Effector memory CD4-positive, alpha-beta T cell (primary cell): Measurements from ENCODE around the gene POU2F2.

ENCODE experiments used
- DNase-seq, 3 donors: peaks; one replicate each; pipeline ENCODE4 v3.0.0-alpha.2; 2020
- H3K27ac ChIP-seq: 2 replicates; pipeline ENCODE4 v1.7.0; 2013; ENCODE audit warnings: mild to moderate bottlenecking, low read length, moderate library complexity; ENCODE audit not compliant: insufficient read depth, poor library complexity, severe bottlenecking
- H3K27me3 ChIP-seq: replicated peaks from 2 replicates; pipeline ENCODE4 v1.7.0; 2013; ENCODE audit warnings: mild to moderate bottlenecking, low read length; ENCODE audit not compliant: insufficient read depth, control insufficient read depth, poor library complexity, severe bottlenecking
- H3K36me3 ChIP-seq: 2 replicates; pipeline ENCODE4 v1.7.0; 2013; ENCODE audit warnings: mild to moderate bottlenecking, low read length, moderate library complexity; ENCODE audit not compliant: control insufficient read depth, insufficient read depth
- H3K4me1 ChIP-seq: 2 replicates; pipeline ENCODE4 v1.7.0; 2013; ENCODE audit warnings: low read length, mild to moderate bottlenecking; ENCODE audit not compliant: control insufficient read depth, insufficient read depth, poor library complexity, severe bottlenecking
- H3K4me3 ChIP-seq: 2 replicates; pipeline ENCODE4 v1.7.0; 2013; ENCODE audit warnings: low read length, low read depth, mild to moderate bottlenecking; ENCODE audit not compliant: insufficient read depth, poor library complexity, severe bottlenecking
- H3K9me3 ChIP-seq: 2 replicates; pipeline ENCODE4 v1.7.0; 2013; ENCODE audit warnings: mild to moderate bottlenecking, low read length, moderate library complexity; ENCODE audit not compliant: control insufficient read depth

Gene POU2F2

DNA sequence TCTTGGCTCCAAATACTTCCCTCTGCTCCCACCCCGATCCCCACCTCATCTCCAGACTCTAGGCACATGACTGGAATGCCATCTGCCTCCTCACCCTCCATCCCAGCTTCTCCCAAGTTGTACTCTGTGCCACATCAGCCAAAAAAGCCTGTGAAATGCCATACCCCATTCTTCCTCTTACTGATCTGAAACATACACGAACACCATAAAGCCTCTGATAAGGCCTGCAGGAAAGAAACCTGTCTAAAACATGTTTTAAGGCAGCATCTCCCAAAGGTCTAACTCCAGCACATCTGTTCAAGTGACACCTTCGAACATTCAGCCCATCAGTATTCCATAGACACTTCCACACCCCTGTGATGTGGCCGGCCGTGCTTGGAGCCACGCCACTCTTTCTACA lies 67.8 kb downstream of the POU2F2 start:
- Histone ChIP-seq H3K4me3 (no peak overlapping the region), H3K27ac (no peak overlapping the region), H3K9me3 (no peaks in the 10 kb centered on the region), H3K4me1 (no peaks in the 10 kb centered on the region), H3K36me3 (no peaks in the 10 kb centered on the region), H3K27me3 (peaks cover 6% of the 10 kb centered on the region)
- no peak for DNase-seq

DNA sequence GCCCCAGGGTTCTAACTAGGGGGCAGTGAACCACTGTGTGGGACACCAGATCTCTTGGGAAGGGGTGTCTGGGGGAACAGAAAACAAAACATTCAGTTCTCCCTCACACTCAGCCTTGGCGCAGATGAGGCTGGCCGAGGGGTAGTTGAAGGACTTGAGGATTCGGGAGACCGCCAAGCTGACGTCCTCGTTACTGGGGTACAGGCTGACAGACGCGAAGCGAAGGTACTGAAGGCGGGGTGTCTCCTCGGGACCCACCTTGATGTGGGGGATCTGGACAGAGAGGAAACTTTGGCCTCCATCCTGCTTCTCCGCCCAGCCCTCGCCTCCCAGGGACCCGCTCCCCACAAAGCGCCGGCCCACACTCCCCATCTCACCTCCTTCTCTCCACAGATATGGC lies 69.9 kb downstream of the POU2F2 start:
- Histone ChIP-seq H3K36me3 (no peaks in the 10 kb centered on the region), H3K9me3 (no peaks in the 10 kb centered on the region), H3K4me1 (no peaks in the 10 kb centered on the region), H3K27me3 (no peaks in the 10 kb centered on the region), H3K27ac (no peak overlapping the region), H3K4me3 (no peak overlapping the region)
- no peak for DNase-seq

DNA sequence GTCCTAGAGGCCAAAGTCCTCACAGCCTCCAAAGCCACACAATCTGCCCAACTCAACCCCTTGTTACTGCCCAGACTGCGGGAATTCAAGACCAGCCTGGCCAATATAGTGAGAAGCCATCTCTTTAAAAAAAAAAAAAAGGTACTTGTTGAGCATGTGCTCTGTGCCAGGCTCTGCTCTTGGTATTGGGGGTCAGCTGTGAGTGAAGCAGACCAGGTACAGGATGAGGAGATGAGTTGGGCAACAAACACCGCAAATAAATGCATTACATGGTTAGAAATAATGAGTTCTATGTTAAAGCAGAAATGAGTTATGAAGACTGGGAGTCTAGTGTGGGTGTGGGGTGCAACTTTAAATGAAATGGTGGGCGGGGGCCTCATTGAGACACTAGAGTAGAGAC lies 72.1 kb downstream of the POU2F2 start:
- H3K27ac ChIP-seq: no peak overlapping the region
- H3K4me3 ChIP-seq: no peak overlapping the region
- no peaks in the 10 kb centered on the region for H3K36me3 ChIP-seq
- H3K4me1 ChIP-seq: no peaks in the 10 kb centered on the region
- no peaks in the 10 kb centered on the region for H3K27me3 ChIP-seq
- no peaks in the 10 kb centered on the region for H3K9me3 ChIP-seq
- DNase-seq: no peak

DNA sequence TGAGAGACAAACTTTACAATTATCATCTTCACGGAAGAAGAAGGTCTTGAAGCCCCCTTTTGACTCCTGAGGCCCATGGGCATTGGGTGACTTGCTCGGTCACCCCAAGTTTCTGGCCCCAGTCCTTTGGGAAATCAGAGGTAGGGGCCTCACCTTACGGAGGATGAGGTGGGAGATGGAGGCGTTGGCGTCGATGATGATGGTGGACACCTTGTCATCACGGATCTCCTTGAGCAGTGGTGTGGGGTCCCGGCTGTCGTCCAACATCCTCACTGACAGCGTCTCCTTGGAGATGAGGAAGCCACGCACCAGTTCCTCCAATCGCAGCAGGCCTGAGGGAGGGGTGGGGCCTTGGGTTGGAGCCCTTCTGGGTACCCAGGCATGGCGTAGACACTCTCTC lies 73.0 kb downstream of the POU2F2 start:
- H3K27ac ChIP-seq: no peak overlapping the region
- H3K27me3 ChIP-seq: no peaks in the 10 kb centered on the region
- H3K36me3 ChIP-seq: no peaks in the 10 kb centered on the region
- H3K4me3 ChIP-seq: no peak overlapping the region
- H3K9me3 ChIP-seq: no peaks in the 10 kb centered on the region
- no peaks in the 10 kb centered on the region for H3K4me1 ChIP-seq
- DNase-seq: no peak

DNA sequence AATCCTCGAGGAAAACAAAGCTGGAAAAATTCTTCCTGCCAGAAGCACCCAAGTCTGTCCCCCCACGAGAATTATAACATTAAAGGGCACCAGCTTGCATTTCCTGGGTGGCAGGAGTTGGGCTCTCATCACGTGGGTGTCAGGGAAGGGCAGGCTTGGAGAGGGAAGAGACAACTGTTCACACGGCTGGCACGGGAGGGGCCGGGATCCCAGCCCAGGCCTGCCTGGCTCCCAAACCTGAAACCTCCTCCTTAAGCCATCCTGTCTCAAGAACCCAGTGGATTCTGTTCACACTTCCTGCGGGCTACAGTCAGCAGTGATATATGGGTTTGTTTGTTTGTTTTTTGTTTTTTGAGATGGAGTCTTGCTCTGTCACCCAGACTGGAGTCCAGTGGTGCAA lies 74.4 kb downstream of the POU2F2 start:
- H3K36me3 ChIP-seq: no peaks in the 10 kb centered on the region
- no peak overlapping the region for H3K4me3 ChIP-seq
- H3K4me1 ChIP-seq: no peaks in the 10 kb centered on the region
- no peak for DNase-seq
- H3K9me3 ChIP-seq: no peaks in the 10 kb centered on the region
- H3K27me3 ChIP-seq: no peaks in the 10 kb centered on the region
- H3K27ac ChIP-seq: no peak overlapping the region

DNA sequence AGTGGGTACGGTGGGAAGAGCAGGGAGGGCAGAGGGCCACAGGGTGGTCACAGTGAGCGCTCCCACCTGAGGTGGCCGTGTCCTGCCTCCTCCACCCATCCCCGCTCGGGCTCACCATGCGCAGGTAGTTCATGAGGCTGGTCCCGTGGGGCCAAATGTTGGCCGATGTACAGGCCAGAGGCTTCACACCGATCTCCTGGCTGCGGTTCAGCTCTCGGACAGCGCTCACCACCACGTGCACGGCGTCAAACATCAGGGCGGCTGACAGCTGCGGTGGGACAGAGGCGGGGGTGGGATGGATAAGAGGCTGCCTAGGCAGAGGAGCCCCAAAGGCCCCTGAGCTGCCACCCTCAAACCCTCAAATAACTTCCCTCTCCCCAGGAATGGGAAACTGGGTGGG lies 78.0 kb downstream of the POU2F2 start:
- Histone ChIP-seq H3K27me3 (no peaks in the 10 kb centered on the region), H3K4me1 (no peaks in the 10 kb centered on the region), H3K4me3 (no peak overlapping the region), H3K9me3 (no peaks in the 10 kb centered on the region), H3K36me3 (no peaks in the 10 kb centered on the region), H3K27ac (no peak overlapping the region)
- no peak for DNase-seq

DNA sequence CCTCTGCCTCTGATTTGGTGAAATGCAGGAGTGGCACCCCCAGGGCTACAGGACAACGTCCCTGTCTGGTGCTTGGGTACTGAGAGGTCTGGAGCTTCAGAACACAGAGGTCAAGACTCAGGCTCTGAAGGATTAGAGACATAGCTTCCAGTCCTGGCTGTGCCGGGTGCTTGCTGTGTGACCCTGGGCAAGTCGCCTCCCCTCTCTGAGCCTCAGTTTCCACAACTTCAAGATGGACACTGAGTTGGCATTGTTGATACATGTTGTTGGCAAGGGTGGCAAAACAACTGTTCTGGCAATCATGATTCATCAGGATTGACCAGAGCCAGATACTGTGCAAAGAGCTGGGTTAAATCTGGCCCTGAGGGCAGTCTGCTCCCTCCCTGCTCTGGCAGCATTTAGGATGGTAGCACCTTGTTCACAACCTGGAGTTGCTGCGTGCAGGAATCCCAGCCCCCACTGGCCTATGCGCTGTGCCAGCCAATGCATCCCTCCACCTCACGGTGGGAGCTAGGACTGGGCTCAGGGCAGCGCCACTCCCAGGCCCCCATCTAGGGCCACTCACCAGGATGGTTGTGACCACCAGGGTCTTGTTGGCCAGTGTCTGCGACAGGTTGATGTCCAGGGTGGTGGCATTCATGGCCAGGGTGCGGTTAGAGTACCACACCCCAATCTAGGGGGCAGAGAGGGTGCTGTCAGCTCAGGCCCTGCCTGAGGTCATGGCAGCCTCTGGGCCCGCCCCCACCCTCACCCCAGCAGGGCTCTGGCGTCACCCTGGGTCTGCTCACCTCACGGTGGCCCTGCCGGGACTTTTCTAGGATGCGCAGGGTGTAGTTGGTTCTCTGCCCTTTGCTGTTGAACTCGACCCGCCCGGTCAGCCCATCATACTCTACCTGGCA lies 79.0 kb downstream of the POU2F2 start:
- H3K27me3 ChIP-seq: no peaks in the 10 kb centered on the region
- no peaks in the 10 kb centered on the region for H3K4me1 ChIP-seq
- H3K9me3 ChIP-seq: no peaks in the 10 kb centered on the region
- no peaks in the 10 kb centered on the region for H3K36me3 ChIP-seq
- no peak overlapping the region for H3K27ac ChIP-seq
- no peak for DNase-seq
- H3K4me3 ChIP-seq: no peak overlapping the region

DNA sequence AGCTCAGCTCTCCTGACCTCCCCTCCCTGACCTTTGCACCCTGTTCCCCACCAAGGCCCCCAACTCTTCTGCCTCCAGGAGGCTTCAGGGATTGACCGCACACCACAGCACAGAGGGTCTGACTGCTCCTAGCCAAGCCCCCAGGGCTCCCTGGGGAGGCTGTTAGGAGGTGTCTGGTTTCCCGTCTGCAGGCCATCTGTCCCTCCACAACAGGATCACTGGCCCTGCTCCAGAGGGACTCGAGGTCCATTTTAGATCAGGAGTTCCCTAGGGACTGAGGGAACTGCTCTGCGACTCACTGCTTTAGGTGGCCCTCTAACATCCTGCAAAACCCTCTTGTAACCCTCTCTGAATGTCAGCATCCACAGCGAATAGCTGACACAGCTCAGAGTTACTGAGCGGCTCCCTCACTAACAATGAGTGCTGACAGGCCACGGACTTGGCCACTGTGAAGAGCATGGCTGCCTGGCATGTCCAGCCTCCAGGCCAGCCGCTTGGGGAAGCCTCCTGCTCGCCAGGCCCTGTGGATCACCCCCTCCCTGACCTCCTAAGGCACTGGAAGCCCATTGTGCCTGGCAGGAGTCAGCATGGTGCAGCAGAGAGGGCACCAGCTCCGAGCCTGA lies 79.9 kb downstream of the POU2F2 start:
- Histone ChIP-seq H3K36me3 (no peaks in the 10 kb centered on the region), H3K27me3 (no peaks in the 10 kb centered on the region), H3K4me1 (no peaks in the 10 kb centered on the region), H3K4me3 (no peak overlapping the region), H3K9me3 (no peaks in the 10 kb centered on the region), H3K27ac (no peak overlapping the region)
- DNase-seq: no peak

DNA sequence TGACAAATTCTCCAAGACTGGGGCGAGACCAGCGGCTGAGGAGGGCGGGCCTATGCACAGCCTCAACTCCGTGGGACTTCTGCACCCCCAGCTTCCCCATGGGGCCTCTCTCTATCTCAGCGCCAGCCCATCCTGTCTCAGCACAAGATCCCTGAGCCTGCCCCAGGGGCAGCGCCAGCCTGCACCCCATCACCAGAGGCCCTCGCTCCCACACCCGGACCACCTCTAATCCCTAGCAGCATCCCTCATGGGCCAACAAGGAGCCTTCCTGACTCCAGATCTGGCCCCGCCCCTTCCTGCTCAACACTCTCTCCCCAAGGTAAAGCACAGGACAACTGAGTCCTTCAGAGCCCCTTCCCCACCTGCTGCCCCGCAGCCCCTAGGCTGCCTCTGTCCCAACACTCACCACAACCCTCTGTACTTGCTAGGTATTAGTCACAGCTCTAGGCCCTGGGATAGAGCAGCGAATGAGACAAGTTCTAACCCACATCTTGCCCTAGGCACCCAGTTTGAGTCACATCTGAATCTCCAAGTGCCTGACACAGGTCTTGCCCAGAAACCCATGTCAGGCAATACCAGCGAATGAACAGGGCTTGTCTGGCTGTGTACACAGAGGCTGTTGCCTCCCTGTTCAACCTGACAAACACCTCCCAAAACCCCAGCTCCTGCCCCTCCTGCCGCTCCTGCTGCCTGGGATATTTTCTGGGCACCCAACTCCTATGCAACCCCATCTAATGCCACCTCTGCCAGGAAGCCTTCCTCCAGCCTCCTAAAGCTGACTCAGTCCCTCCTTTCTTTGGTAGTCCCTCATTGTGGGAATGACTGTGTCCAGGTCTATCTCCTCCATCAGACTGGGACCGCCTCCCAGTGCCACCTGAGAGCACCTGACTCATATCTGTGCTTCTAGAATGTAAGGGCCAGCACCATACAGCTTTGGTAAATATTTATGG lies 80.8 kb downstream of the POU2F2 start:
- no peaks in the 10 kb centered on the region for H3K27me3 ChIP-seq
- H3K27ac ChIP-seq: no peak overlapping the region
- no peaks in the 10 kb centered on the region for H3K4me1 ChIP-seq
- DNase-seq: no peak
- H3K4me3 ChIP-seq: no peak overlapping the region
- no peaks in the 10 kb centered on the region for H3K36me3 ChIP-seq
- H3K9me3 ChIP-seq: no peaks in the 10 kb centered on the region
